SK-N-SH treated with all-trans-retinoic acid at 6 μM for 48 hours (cell line): ENCODE results near the gene SVIL.

ENCODE experiments used
- PPARA ChIP-seq: fragments of 250-450 bp; sonication (Bioruptor Pico); IDR thresholded peaks from 2 replicates; pipeline ENCODE4 v1.5.0; 2020; ENCODE audit warnings: mild to moderate bottlenecking, borderline replicate concordance
- RARB ChIP-seq: fragments of 250-450 bp; sonication (Bioruptor Pico); IDR thresholded peaks from 2 replicates; pipeline ENCODE4 v1.8.0; 2021; ENCODE audit warnings: mild to moderate bottlenecking, moderate library complexity
- SNAI2 ChIP-seq: fragments of 250-450 bp; sonication (Bioruptor Pico); IDR thresholded peaks from 2 replicates; pipeline ENCODE4 v1.5.0; 2020; ENCODE audit warnings: mild to moderate bottlenecking, moderate library complexity
- ZFP3 ChIP-seq: fragments of 250-450 bp; sonication (Bioruptor Pico); IDR thresholded peaks from 2 replicates; pipeline ENCODE4 v1.5.0; 2020; ENCODE audit warnings: mild to moderate bottlenecking, moderate library complexity
- ZFP30 ChIP-seq: fragments of 450-650 bp; formaldehyde crosslinking; IDR thresholded peaks from 2 replicates; pipeline ENCODE4 v1.5.0; 2022; ENCODE audit warnings: mild to moderate bottlenecking, moderate library complexity
- ZNF565 ChIP-seq: fragments of 450-650 bp; formaldehyde crosslinking; conservative IDR thresholded peaks from 2 replicates; pipeline ENCODE4 v1.5.0; 2020; ENCODE audit warnings: low read depth, mild to moderate bottlenecking, moderate library complexity
- TF ChIP-seq, protein P1 (sequence below): fragments of 250-450 bp; sonication (Bioruptor Pico); IDR thresholded peaks from 2 replicates; pipeline ENCODE4 v1.5.0; 2020; ENCODE audit warnings: mild to moderate bottlenecking, moderate library complexity

DNA sequence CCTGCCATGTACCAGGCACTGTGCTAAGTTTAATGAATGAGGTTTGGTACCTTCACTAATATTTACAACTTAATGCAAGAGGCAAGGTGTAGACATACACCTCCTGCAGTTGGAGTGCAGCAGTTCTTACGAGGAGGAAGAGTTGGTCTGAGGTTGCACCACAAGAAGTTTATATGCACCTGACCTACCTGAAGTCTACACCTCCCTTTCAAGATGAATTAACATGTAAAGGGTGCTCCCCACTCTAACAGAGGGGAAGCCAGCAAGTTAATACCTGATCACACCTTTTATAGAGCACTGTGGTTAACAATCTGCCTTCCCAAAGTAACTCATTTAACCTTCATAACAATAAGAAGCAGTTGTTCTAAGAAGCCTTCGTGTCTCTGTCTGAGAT is 225.9 kb downstream of the SVIL start:
- TF ChIP-seq SNAI2 (CRISPR knock-in tag) (no peak), ZFP3 (CRISPR knock-in tag) (no peak), ZNF565 (CRISPR knock-in tag) (no peak), RARB (CRISPR knock-in tag) (no peak), ZFP30 (no peak), PPARA (no peak)
- TF ChIP-seq, protein P1, sequence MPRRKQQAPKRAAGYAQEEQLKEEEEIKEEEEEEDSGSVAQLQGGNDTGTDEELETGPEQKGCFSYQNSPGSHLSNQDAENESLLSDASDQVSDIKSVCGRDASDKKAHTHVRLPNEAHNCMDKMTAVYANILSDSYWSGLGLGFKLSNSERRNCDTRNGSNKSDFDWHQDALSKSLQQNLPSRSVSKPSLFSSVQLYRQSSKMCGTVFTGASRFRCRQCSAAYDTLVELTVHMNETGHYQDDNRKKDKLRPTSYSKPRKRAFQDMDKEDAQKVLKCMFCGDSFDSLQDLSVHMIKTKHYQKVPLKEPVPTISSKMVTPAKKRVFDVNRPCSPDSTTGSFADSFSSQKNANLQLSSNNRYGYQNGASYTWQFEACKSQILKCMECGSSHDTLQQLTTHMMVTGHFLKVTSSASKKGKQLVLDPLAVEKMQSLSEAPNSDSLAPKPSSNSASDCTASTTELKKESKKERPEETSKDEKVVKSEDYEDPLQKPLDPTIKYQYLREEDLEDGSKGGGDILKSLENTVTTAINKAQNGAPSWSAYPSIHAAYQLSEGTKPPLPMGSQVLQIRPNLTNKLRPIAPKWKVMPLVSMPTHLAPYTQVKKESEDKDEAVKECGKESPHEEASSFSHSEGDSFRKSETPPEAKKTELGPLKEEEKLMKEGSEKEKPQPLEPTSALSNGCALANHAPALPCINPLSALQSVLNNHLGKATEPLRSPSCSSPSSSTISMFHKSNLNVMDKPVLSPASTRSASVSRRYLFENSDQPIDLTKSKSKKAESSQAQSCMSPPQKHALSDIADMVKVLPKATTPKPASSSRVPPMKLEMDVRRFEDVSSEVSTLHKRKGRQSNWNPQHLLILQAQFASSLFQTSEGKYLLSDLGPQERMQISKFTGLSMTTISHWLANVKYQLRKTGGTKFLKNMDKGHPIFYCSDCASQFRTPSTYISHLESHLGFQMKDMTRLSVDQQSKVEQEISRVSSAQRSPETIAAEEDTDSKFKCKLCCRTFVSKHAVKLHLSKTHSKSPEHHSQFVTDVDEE (CRISPR knock-in tag) = no peak
